CD4-positive, alpha-beta T cell treated with Interleukin-1 beta for 1 hour (primary cell): ENCODE data around the gene CLDN12.
A peak's percentile ranks its signal among the peaks of the same experiment; 100 is the strongest.

ENCODE experiments used
- DNase-seq, 2 donors: peaks; one replicate each; pipeline ENCODE4 v3.0.0-alpha.2; 2020 to 2022

The CLDN12 gene

DNA sequence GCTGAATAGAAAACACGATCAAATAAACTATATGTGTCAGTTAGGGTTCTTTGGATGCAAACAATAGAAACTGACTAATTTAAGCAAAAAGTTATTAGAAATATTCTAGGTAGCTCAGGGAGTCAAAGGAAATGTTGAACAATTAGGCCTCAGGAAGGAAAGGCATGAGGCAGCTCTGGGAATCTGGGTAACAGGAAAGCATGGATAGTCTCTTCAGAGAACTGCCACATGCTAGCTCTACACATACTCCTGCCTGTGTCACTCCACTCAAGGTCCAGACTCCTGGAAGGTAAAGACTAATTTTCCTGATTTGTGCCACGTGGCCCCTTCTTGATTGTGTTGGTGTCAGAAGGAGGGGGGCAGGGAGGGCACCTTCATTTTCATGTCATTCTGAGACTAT lies 42.4 kb downstream of the CLDN12 start:
- DNase-seq = no peak

DNA sequence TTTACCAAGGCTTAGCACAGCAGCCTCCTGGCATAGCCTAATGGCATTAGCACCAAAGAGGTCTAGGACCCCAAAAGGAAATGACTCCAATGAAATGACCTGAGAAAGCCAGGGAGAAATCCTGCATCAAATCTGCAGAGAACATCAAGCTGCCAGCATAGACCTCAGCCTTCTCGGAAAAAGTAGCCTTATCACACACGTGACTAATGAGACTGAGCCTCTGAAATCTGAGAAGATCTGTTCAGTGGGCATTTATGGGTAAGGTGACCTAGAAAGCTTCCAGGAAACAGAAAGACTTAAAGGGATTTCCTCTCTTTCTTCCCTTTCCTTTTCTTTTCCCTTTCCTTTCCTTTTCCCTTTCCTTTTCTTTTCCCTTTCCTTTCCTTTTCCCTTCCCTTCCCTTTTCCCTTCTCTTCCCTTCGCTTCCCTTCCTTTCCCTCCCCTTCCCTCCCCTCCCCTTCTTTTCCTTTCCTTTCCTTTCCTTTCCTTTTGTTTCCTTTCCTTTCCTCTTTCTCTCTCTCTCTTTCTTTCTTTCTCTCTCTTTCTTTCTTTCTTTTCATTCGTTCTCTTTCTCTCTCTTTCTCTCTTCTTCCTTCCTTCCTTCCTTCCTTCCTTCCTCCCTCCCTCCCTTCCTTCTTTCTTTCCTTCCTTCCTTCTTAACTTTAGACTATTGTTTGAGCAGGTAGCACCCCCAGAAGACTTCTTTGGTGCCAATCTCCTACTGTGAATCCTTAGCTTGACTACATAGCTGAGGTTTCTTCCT lies 43.1 kb downstream of the CLDN12 start:
- no peak for DNase-seq

DNA sequence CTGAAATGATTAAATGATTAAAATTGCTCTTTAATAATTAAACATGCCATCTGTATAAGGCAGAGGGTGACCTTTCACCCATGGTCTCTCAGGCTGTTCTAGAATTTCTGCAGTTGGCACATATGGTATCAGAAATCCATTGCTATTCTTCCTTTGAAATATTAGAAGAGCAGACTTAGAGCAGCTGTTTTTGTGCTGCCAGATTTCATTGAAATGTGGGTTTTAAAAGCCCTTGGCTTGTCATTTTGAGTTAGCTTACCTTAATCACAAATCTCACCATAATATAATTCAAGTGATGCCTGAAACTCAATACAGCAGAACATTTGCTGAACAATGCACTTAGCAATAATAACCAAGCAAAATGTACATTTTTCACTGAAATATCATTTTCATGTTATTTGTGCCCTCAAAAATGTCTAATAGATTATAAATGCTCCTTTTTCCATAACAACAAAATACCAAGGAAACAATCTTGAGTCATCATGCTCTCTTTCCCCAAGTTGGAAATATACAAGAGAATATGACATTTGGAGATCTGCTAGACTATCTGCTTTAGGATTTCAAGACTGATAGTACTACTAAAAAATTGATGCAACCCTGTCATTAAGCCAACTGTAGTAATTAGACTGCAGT lies 50.1 kb downstream of the CLDN12 start:
- no peak for DNase-seq

DNA sequence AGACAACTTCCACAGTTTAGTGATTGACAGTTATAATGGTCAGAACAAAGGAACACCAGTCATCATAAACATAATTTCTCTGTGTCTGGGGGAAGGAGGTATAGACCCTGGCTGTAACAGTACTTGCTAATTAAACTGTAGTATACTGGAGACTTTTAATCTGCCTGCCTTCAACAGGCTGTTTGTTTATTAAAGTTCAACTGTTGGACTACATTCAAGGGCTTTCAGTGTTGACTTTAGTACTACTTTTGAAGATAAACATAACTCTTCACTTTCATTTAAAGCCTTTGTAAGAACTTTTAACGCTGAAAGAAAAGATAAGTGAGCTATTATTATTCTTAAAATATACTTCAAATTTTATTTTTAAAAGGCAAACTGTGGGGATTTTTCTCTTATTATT lies 50.7 kb downstream of the CLDN12 start:
- no peak for DNase-seq

DNA sequence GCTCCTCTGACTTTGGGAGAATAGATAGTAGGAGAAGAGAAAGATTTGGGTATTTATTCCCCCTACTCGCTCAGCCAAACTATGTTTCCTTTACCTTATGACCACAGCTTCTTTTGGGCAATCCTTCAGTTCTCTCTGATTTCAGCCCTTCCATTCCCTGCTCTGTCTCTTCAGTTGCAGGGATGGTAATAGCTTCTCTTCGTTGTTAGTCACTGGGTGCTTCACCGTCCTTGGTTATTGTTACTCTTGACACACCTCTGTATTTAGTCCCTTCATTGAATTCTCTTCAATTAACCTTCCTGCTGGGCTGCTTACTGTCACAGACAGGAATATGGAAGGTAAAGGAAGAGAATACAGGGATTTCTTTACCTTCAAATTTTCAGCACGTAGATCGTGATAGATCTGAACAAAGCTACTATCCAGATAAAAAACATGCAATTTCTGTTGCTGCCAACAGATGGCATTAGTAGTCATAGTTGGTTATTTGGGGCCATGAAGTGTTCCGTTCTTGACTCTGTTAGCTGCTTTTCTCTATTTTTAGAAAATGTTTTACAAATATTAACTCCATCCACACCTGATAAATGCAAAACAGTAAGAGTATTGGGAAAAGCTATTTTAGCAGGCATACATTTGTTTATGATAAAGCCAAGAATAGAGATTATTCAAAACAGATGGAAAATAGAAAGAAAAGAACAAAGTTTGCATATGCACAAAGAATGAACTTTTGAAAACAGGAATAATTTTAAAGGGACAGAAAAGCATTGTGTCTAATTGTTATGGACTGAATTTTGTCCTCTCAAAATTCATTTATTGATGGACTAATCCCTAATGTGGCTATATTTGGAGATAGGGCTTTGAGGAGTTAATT lies 52.1 kb downstream of the CLDN12 start:
- peak in 1 of 2 donors; percentile 45 for DNase-seq

DNA sequence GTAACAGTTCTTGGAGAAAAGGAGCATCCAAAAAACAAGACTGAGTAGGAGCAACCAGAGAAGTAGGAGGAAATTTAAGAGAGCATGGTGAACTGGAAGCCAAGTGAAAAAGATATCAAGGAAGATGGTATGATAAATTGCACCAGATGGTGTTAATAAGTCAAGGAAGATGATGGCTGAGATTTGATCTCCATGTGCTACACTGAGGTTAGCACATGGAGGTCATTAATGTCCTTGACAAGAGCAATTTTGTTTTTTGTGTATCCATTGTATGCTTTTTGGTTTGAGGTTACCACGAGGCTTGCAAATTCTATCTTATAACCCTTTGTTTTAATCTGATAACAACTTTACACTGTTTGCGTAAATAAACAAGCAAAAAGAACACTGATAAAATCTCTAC lies 54.8 kb downstream of the CLDN12 start:
- DNase-seq = no peak

DNA sequence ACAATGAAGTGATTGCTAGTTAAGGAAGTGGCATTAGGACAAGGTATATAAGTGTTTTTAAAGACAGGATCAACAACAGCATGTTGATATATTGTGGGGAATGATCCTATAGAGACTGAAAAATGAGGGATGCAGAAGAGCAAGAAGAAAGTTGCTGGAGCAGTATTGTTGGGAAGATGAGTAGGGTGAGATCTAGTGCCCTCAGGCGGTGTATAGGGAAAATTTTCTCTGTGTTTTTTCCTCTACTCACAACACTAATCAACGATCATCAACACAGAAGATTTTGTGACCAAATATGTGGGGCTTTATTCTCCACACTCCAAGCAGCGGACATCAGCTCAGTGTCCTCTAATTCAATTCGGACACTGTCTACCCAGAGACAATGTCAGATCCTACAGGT lies 56.6 kb downstream of the CLDN12 start:
- DNase-seq = no peak

DNA sequence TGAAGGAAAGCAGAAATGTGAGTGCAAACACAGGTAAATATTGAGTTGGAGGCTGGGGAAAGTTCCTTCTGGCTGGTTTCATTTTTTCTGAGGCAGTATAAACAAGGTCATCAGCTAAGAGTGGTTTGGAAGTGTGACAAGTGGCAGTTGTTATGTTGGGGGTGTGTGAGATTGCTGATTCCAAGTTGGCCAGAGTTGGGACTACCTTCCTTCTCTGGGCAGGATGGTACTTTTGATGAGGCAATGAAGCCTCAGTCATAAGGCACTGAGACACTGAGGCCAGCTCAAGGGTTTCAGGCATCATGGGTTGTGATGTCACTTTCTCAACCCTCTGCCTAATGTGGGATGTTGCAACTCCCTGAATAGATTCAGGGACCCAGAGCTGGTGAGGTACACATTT lies 58.0 kb downstream of the CLDN12 start:
- DNase-seq = no peak

DNA sequence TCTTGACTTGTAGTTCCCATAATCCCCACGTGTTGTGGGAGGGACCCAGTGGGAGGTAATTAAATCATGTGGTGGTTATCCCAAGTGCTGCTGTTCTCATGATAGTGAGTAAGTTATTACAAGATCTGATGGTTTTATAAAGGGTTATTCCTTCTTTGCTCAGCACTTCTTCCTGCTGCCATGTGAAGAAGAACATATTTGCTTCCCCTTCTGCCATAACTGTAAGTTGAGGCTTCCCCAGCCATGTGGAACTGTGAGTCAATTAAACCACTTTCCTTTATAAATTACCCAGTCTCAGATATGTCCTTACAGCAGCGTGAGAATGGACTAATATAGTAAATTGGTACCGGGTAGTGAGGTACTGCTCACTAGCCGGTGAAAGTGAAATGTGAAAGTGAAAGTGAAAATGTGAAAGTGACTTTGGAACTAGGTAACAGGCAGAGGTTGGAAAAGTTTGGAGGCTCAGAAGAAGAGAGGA lies 59.9 kb downstream of the CLDN12 start:
- peak in 1 of 2 donors; percentile 43 for DNase-seq
